HepG2 (cell line): ENCODE measurements around the gene PRDX3. TPM values are rescaled to one million over a fixed set of nuclear protein-coding genes. Genes with fewer than 3 reads are reported as not detected.

Experiments
- SOX13 ChIP-seq, 3 experiments: fragments of 450-650 bp in 1 of 3; sonication (generic) in 1 of 3; formaldehyde crosslinking in 1 of 3; IDR thresholded peaks in 2 of 3; conservative IDR thresholded peaks in 1 of 3; 2 replicates each; pipeline versions ENCODE4 v1.5.0 to v1.6.1; 2016 to 2020; ENCODE audit warnings: antibody characterized with exemption in 1 of 3, mild to moderate bottlenecking in 1 of 3, missing compliant biosample characterization in 1 of 3, missing genetic modification reagents in 1 of 3, moderate library complexity in 1 of 3
- TAF15 ChIP-seq: fragments of 200-400 bp; formaldehyde crosslinking; IDR thresholded peaks from one replicate; pipeline ENCODE4 v1.6.1; 2018; ENCODE audit warnings: mild to moderate bottlenecking, low read depth, low read length; ENCODE audit not compliant: poor library complexity, severe bottlenecking
- ZBTB8A ChIP-seq: sonication (generic); formaldehyde crosslinking; IDR thresholded peaks from 2 replicates; pipeline ENCODE4 v1.4.0; 2020; ENCODE audit warnings: mild to moderate bottlenecking, low read depth, missing genetic modification reagents, borderline replicate concordance
- ZFP36 ChIP-seq: fragments of 150-350 bp; IDR thresholded peaks from 2 replicates; pipeline ENCODE4 v1.6.1; 2018; ENCODE audit warnings: borderline replicate concordance, low read length, low read depth; ENCODE audit not compliant: partially characterized antibody
- ZNF326 ChIP-seq: sonication (generic); formaldehyde crosslinking; IDR thresholded peaks from 2 replicates; pipeline ENCODE4 v1.4.0; 2020; ENCODE audit warnings: missing genetic modification reagents, borderline replicate concordance
- ZNF343 ChIP-seq: sonication (generic); formaldehyde crosslinking; IDR thresholded peaks from 2 replicates; pipeline ENCODE4 v1.4.0; 2020; ENCODE audit warnings: mild to moderate bottlenecking, missing genetic modification reagents
- ZNF446 ChIP-seq: sonication (generic); formaldehyde crosslinking; IDR thresholded peaks from 2 replicates; pipeline ENCODE4 v1.5.0; 2020; ENCODE audit warnings: mild to moderate bottlenecking, missing genetic modification reagents
- ZNF558 ChIP-seq: sonication (generic); formaldehyde crosslinking; IDR thresholded peaks from 2 replicates; pipeline ENCODE4 v1.9.0; 2022; ENCODE audit warnings: mild to moderate bottlenecking, missing genetic modification reagents, borderline replicate concordance
- ZNF619 ChIP-seq: sonication (generic); formaldehyde crosslinking; IDR thresholded peaks from 2 replicates; pipeline ENCODE4 v1.4.0; 2020; ENCODE audit warnings: mild to moderate bottlenecking, missing genetic modification reagents
- ZNF746 ChIP-seq: sonication (generic); formaldehyde crosslinking; IDR thresholded peaks from 2 replicates; pipeline ENCODE4 v1.8.0; 2022; ENCODE audit warnings: mild to moderate bottlenecking, missing genetic modification reagents
- polyA plus RNA-seq, 8 experiments: library from polyadenylated mRNA; depleted of rRNA in 3 of 8; stranded (reverse) in 7 of 8; unstranded in 1 of 8; fragments of >200 nt; fragmentation: Illumina TruSeq in 4 of 8; extraction: Trizol in 4 of 8; gene quantifications; 2 replicates each; pipeline versions ENCODE4 v1.2.1 to v1.2.3, GENCODE V29; 2011 to 2016; ENCODE audit warnings: low read depth in 4 of 8, missing spikeins in 1 of 8, mixed read lengths in 1 of 8; ENCODE audit not compliant: insufficient read depth in 1 of 8
- total RNA-seq, 5 experiments: library from RNA; depleted of rRNA; stranded (reverse); fragments of >200 nt; fragmentation: Illumina TruSeq; extraction: Trizol; gene quantifications; 2 replicates each; pipeline ENCODE4 v1.2.3, GENCODE V29; 2016; ENCODE audit warnings: low read depth in 1 of 5
- TF ChIP-seq, protein P1 (sequence below): sonication (generic); formaldehyde crosslinking; IDR thresholded peaks from 2 replicates; pipeline ENCODE4 v1.4.0; 2020; ENCODE audit warnings: missing genetic modification reagents, borderline replicate concordance
- TF ChIP-seq, protein P2 (sequence below): sonication (generic); formaldehyde crosslinking; IDR thresholded peaks from 2 replicates; pipeline ENCODE4 v1.8.1; 2023; ENCODE audit warnings: missing genetic modification reagents, inconsistent platforms, borderline replicate concordance
- TF ChIP-seq, protein P3 (sequence below): sonication (generic); formaldehyde crosslinking; IDR thresholded peaks from 2 replicates; pipeline ENCODE4 v1.4.0; 2020; ENCODE audit warnings: missing genetic modification reagents
- TF ChIP-seq, protein P4 (sequence below): sonication (generic); formaldehyde crosslinking; IDR thresholded peaks from 2 replicates; pipeline ENCODE4 v1.4.0; 2020; ENCODE audit warnings: mild to moderate bottlenecking, missing genetic modification reagents
- TF ChIP-seq, protein P5 (sequence below), 2 experiments: IDR thresholded peaks; 2 replicates each; pipeline ENCODE4 v1.6.1; 2011 to 2012; ENCODE audit warnings: low read length in 2 of 2, borderline replicate concordance in 1 of 2, low read depth in 1 of 2, mild to moderate bottlenecking in 1 of 2, moderate library complexity in 1 of 2

Gene PRDX3
- total and polyA plus RNA-seq, 2 of the 13 experiments (the other 11 are each of a cell fraction or from before 2014, with no cell fraction given) = 407 to 565 TPM

DNA sequence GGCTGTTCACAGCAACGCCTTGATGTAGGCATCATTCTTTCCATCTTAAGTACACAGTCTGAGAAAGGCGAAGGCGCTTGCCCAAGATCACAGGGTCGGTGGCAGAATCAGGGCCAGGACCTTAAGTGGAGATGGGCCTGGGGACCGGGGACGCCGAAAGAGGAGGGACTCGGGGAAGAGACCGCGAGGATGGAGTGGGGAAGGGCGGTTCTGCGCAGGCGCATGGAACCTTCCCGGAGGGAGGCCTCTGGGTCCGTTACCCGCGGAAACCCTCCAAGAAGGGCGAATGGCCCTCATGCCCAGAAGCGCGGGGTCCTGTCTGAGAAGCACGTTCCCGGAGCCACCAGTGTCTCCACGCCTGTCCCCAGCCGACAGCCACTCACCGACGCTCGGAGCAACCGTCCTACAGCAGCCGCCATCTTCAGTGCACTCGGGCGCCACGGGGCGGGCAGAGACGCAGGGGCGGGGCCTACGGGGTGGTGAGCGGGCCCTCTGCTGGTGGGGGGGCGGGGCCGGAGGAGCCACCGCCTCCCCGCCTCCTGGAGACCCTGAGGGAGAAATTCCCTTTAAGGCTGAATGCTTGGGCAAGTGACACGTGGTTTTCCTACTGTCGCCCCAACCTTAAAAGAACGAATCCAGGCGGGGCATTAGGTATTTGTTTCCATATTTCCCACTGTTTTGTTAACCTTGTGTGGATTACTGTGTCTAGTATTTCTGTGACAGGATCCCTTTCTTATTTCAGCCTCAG, at the start of gene PRDX3 (continued):
- TF ChIP-seq, protein P1, sequence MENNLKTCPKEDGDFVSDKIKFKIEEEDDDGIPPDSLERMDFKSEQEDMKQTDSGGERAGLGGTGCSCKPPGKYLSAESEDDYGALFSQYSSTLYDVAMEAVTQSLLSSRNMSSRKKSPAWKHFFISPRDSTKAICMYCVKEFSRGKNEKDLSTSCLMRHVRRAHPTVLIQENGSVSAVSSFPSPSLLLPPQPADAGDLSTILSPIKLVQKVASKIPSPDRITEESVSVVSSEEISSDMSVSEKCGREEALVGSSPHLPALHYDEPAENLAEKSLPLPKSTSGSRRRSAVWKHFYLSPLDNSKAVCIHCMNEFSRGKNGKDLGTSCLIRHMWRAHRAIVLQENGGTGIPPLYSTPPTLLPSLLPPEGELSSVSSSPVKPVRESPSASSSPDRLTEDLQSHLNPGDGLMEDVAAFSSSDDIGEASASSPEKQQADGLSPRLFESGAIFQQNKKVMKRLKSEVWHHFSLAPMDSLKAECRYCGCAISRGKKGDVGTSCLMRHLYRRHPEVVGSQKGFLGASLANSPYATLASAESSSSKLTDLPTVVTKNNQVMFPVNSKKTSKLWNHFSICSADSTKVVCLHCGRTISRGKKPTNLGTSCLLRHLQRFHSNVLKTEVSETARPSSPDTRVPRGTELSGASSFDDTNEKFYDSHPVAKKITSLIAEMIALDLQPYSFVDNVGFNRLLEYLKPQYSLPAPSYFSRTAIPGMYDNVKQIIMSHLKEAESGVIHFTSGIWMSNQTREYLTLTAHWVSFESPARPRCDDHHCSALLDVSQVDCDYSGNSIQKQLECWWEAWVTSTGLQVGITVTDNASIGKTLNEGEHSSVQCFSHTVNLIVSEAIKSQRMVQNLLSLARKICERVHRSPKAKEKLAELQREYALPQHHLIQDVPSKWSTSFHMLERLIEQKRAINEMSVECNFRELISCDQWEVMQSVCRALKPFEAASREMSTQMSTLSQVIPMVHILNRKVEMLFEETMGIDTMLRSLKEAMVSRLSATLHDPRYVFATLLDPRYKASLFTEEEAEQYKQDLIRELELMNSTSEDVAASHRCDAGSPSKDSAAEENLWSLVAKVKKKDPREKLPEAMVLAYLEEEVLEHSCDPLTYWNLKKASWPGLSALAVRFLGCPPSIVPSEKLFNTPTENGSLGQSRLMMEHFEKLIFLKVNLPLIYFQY (CRISPR knock-in tag) = no peak; the same call in 1 of the 2 replicates
- TF ChIP-seq ZNF558 (no peak), ZNF343 (CRISPR knock-in tag) (no peak), ZNF446 (CRISPR knock-in tag) (no peak), ZNF619 (CRISPR knock-in tag) (0 out of 2 replicates have a peak, but pooled peaks have one; percentile 31), ZNF326 (CRISPR knock-in tag) (no peak), ZNF746 (CRISPR knock-in tag) (no peak; the same call in 1 of the 2 replicates), ZBTB8A (CRISPR knock-in tag) (no peak), ZFP36 (no peak), SOX13 (IDR thresholded peaks at IDR 0.05) (no peak), SOX13 (CRISPR knock-in tag; conservative IDR thresholded peaks at IDR 0.05 in 1 of 2, IDR thresholded peaks at IDR 0.05 in 1 of 2) (no peak; a peak in 1 of 4 replicates), TAF15 (no peak)
- TF ChIP-seq, protein P2, sequence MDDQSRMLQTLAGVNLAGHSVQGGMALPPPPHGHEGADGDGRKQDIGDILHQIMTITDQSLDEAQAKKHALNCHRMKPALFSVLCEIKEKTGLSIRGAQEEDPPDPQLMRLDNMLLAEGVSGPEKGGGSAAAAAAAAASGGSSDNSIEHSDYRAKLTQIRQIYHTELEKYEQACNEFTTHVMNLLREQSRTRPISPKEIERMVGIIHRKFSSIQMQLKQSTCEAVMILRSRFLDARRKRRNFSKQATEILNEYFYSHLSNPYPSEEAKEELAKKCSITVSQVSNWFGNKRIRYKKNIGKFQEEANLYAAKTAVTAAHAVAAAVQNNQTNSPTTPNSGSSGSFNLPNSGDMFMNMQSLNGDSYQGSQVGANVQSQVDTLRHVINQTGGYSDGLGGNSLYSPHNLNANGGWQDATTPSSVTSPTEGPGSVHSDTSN (CRISPR knock-in tag) = no peak
- TF ChIP-seq, protein P3, sequence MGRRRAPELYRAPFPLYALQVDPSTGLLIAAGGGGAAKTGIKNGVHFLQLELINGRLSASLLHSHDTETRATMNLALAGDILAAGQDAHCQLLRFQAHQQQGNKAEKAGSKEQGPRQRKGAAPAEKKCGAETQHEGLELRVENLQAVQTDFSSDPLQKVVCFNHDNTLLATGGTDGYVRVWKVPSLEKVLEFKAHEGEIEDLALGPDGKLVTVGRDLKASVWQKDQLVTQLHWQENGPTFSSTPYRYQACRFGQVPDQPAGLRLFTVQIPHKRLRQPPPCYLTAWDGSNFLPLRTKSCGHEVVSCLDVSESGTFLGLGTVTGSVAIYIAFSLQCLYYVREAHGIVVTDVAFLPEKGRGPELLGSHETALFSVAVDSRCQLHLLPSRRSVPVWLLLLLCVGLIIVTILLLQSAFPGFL = no peak
- TF ChIP-seq, protein P4, sequence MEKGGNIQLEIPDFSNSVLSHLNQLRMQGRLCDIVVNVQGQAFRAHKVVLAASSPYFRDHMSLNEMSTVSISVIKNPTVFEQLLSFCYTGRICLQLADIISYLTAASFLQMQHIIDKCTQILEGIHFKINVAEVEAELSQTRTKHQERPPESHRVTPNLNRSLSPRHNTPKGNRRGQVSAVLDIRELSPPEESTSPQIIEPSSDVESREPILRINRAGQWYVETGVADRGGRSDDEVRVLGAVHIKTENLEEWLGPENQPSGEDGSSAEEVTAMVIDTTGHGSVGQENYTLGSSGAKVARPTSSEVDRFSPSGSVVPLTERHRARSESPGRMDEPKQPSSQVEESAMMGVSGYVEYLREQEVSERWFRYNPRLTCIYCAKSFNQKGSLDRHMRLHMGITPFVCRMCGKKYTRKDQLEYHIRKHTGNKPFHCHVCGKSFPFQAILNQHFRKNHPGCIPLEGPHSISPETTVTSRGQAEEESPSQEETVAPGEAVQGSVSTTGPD = 0 out of 2 replicates have a peak, but pooled peaks have one; percentile 9
- TF ChIP-seq, protein P5, sequence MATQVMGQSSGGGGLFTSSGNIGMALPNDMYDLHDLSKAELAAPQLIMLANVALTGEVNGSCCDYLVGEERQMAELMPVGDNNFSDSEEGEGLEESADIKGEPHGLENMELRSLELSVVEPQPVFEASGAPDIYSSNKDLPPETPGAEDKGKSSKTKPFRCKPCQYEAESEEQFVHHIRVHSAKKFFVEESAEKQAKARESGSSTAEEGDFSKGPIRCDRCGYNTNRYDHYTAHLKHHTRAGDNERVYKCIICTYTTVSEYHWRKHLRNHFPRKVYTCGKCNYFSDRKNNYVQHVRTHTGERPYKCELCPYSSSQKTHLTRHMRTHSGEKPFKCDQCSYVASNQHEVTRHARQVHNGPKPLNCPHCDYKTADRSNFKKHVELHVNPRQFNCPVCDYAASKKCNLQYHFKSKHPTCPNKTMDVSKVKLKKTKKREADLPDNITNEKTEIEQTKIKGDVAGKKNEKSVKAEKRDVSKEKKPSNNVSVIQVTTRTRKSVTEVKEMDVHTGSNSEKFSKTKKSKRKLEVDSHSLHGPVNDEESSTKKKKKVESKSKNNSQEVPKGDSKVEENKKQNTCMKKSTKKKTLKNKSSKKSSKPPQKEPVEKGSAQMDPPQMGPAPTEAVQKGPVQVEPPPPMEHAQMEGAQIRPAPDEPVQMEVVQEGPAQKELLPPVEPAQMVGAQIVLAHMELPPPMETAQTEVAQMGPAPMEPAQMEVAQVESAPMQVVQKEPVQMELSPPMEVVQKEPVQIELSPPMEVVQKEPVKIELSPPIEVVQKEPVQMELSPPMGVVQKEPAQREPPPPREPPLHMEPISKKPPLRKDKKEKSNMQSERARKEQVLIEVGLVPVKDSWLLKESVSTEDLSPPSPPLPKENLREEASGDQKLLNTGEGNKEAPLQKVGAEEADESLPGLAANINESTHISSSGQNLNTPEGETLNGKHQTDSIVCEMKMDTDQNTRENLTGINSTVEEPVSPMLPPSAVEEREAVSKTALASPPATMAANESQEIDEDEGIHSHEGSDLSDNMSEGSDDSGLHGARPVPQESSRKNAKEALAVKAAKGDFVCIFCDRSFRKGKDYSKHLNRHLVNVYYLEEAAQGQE (IDR thresholded peaks at IDR 0.05; ENCODE audit: borderline replicate concordance in 1 of 2, low read depth in 1 of 2, low read length in 2 of 2) = 0 out of 4 replicates have a peak, but pooled peaks of 1 of the 2 experiments have one; percentile 37
